Lung (tissue), 16 donors: ENCODE measurements around the gene CDKN2B. TPM values are rescaled to one million over a fixed set of nuclear protein-coding genes. Genes with fewer than 3 reads are reported as not detected.
"Not testable (repeated sequence)": the region's sequence is repeated elsewhere in the genome, so short reads cannot be mapped to it uniquely, and the experiment has no call there.

Source experiments
- ATAC-seq: fragments of 200-7000 bp; cut with Tn5 transposase; one replicate; pipeline ENCODE4 v1.9.1; 2020; ENCODE audit warnings: moderate number of reproducible peaks; ENCODE audit not compliant: insufficient read depth, low FRiP score
- DNase-seq, 3 donors: peaks; one replicate each; pipeline ENCODE4 v3.0.0-alpha.2; 2013 to 2017
- H3K27ac ChIP-seq, 2 donors: one replicate each; pipeline ENCODE4 v1.5.1; 2013; ENCODE audit warnings: mild to moderate bottlenecking in 2 of 2, moderate library complexity in 2 of 2, control low read depth in 1 of 2, inconsistent platforms in 1 of 2, low read depth in 1 of 2, low read length in 1 of 2
- H3K27me3 ChIP-seq, 3 donors: one replicate each; pipeline ENCODE4 v1.5.1; 2013; ENCODE audit warnings: low read length in 2 of 3; ENCODE audit not compliant: control insufficient read depth in 3 of 3, insufficient read depth in 3 of 3
- H3K36me3 ChIP-seq, 4 donors: one replicate each; pipeline ENCODE4 v1.5.1; 2013; ENCODE audit warnings: low read length in 4 of 4, mild to moderate bottlenecking in 1 of 4, moderate library complexity in 1 of 4; ENCODE audit not compliant: control insufficient read depth in 4 of 4, insufficient read depth in 4 of 4
- H3K4me1 ChIP-seq, 5 donors: one replicate each; pipeline ENCODE4 v1.5.1; 2013; ENCODE audit warnings: low read length in 5 of 5, mild to moderate bottlenecking in 2 of 5, moderate library complexity in 1 of 5; ENCODE audit not compliant: control insufficient read depth in 5 of 5, insufficient read depth in 5 of 5
- H3K4me3 ChIP-seq: one replicate; pipeline ENCODE4 v1.5.1; 2013; ENCODE audit warnings: mild to moderate bottlenecking, control low read depth, moderate library complexity
- H3K9ac ChIP-seq, 2 donors: one replicate each; pipeline ENCODE4 v1.5.1; 2013; ENCODE audit warnings: low read length in 2 of 2, control low read depth in 1 of 2; ENCODE audit not compliant: insufficient read depth in 1 of 2
- H3K9me3 ChIP-seq, 4 donors: one replicate each; pipeline ENCODE4 v1.5.1; 2013; ENCODE audit warnings: low read length in 3 of 4, mild to moderate bottlenecking in 1 of 4, moderate library complexity in 1 of 4; ENCODE audit not compliant: control insufficient read depth in 4 of 4, insufficient read depth in 3 of 4
- CTCF ChIP-seq: IDR thresholded peaks from 2 replicates; pipeline ENCODE4 v1.5.1; 2012; ENCODE audit warnings: mild to moderate bottlenecking; ENCODE audit errors: control extremely low read depth, extremely low read depth
- WGBS, 2 donors: extraction: QIAGEN DNeasy Blood & Tissue Kit; methylation state at CpG; one replicate each; pipeline ENCODE4 v1.1.7; 2013; 5-methylcytosine and 5-hydroxymethylcytosine counted together
- long read RNA-seq, 5 donors: transcript quantifications; one replicate each; lab custom pipeline, GENCODE V29; 2026
- polyA plus RNA-seq, 2 donors: library from polyadenylated mRNA; stranded (reverse); fragments of 200-250 nt; gene quantifications; one replicate each; pipeline ENCODE4 v1.2.1, GENCODE V29; 2013
- total RNA-seq, 2 donors: library from RNA; depleted of rRNA in 1 of 2; stranded (reverse); fragments of >200 nt in 1 of 2; gene quantifications; one replicate each; pipeline ENCODE4 v1.2.1, GENCODE V29; 2014 to 2021
- donor health status: control.
- donor health status: control.
- donor health status: Bipolar disorder and iron deficiency.
- donor health status: healthy.
- donor health status: DM: yes; HTN: yes; CAD: no.

Gene CDKN2B
- total RNA-seq = 10 to 100 TPM in 1 of 2 donors, 1 to 10 TPM in 1; 5.5 to 16.1 TPM
- polyA plus RNA-seq = 10 to 100 TPM in 1 of 2 donors, 1 to 10 TPM in 1; 9.3 to 13.1 TPM
- long read RNA-seq, donor 1 = 0 reads
- long read RNA-seq, donor 2 = 0 reads
- long read RNA-seq, donor 3 = 0 reads
- long read RNA-seq, donor 4 = 0 reads
- long read RNA-seq, donor 5 = 0 reads

DNA sequence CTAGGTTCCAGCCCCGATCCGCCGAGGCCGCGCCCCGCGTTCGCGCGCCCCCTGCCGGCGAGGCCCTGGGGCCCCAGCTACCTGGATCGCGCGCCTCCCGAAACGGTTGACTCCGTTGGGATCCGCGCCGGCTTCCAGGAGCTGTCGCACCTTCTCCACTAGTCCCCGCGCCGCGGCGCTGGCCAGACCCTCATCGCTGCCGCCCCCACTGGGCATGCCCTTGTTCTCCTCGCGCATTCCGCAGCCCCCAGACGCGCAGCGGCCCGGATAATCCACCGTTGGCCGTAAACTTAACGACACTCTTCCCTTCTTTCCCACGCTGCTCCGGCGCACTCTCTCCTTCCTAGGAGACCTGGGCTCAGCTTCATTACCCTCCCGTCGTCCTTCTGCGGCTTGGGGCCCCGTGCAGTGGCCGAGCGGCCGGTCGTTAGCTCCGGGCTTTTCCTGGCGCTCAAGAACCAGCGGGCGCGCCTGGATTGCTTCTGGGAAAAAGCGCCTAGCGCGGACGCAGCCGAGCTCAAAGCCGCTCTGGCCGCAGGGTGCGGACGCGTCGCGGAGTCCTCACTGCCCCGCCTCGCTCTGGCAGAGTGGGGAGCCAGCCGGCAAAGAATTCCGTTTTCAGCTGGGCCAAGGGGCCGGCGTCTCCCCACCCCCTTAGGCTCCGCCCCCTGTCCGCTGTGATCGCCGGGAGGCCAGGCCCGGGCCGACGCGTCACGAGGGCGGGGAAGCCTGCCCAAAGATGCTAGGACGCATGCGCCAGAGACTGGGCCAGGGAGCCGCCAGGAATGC lies at the start of gene CDKN2B:
TSS of gene CDKN2B (minus strand) at position 589 of the 789 bp plus-strand sequence. CDS start at position 237, 352 bp downstream.
- H3K27me3 ChIP-seq = peaks cover 0 to 60% (median 53%) of the 10 kb centered on the region in 3 donors

GRCh38 chr9:22057972-22058371 lies 48.9 kb upstream of the CDKN2B start:
- DNase-seq, ATAC-seq, H3K9me3 ChIP-seq, H3K27ac ChIP-seq, H3K27me3 ChIP-seq, H3K4me3 ChIP-seq, H3K4me1 ChIP-seq, H3K9ac ChIP-seq, H3K36me3 ChIP-seq: not testable (repeated sequence)
- WGBS, 2 donors = 94 to 99% methylated on average over 6 of the region's 6 CpGs

More for the DNA sequence above, at the start of gene CDKN2B:
- Histone ChIP-seq H3K36me3 (peaks cover 0 to 6% (median 0%) of the 10 kb centered on the region in 4 donors), H3K9me3 (peaks cover 0 to 5% (median 0%) of the 10 kb centered on the region in 4 donors), H3K4me1 (peaks cover 0 to 4% (median 0%) of the 10 kb centered on the region in 5 donors), H3K27ac (peak within 1 kb of the TSS; percentile 47 to 98), H3K9ac (no peak within 1 kb of the TSS), H3K4me3 (peak within 1 kb of the TSS; percentile 67)
- WGBS, 2 donors = 1% methylated on average over 77 to 86 of the region's 86 CpGs
- peak; percentile 74 for TF ChIP-seq CTCF
- DNase-seq = peak; percentile 90 to 91 (median 90)
- peak; percentile 99 for ATAC-seq

GRCh38 chr9:22056402-22056801 lies 47.3 kb upstream of the CDKN2B start:
- WGBS, 2 donors = 45 to 50% methylated on average over 3 of the region's 3 CpGs
- no peaks in the 10 kb centered on the region for H3K36me3 ChIP-seq

More at GRCh38 chr9:22056402-22056801, 47.3 kb upstream of the CDKN2B start:
- Histone ChIP-seq H3K27me3 (no peaks in the 10 kb centered on the region), H3K9me3 (no peaks in the 10 kb centered on the region), H3K4me1 (no peaks in the 10 kb centered on the region), H3K9ac (no peak overlapping the region), H3K27ac (no peak overlapping the region), H3K4me3 (no peak overlapping the region)
- ATAC-seq (no peak), DNase-seq (no peak)
- no peak for TF ChIP-seq CTCF
